DMS 273 (cell line): ENCODE measurements around the gene UTF1.

Experiments used
- DNase-seq: peaks from one replicate; lab custom pipeline; 2025; ENCODE audit not compliant: unreplicated experiment; lab: John Stamatoyannopoulos, UW

Gene UTF1

DNA sequence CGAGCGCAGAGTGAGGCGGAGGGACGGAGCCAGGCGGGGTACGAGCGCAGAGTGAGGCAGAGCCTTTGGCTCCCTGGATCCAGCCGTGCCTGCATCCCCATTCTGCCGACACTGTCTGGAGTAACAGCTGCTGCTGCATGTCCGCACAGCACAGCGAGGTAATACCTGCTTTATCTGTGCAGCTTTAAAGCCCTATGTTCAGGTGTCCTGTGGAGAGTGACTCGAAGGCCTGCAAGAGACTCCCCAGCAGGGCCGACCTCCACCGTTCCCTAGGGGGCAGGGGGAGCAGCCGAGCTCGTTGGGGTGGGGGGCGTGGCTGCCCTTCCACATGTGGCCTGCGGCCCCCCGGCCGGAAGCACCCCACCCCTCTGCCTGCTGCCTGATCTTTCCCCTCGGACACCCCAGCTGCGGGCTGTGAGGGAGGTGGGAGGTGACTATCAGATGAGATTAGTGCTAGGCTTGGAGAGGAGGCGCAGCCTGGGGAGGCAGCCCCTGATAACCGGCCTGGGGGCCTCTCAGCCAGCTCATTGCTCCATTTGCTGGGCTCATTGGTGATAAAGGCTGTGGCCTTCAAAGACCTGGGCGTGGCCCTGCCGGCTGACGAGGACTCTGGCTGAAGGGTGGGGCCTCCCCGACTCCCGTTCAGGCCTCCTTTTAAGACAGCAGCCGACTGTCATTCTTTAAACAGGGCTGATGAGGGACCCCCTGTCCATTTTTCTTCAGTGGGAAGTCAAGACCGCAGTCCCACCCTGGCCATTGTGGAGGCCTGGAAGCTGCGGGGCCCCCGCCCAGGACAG lies 15.6 kb downstream of the UTF1 start:
- DNase-seq: no peak

DNA sequence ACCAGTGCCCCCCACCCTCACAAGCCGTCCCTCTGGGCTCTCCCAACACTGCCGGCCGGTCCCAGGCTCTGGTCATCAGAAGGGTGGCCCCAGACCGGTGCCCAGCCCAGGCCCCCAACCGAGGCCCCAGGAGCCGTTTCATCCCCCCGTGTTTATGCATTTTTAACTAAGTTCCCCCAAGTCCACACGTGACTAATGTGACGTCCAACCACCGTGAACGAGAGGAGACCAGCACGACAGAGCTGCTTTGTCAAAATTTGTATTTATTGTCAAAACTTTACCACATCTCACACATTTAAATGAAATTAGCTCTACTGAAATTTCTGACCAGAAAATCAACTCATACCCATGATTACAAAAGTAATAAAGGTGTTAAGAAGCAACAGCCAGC lies 16.2 kb downstream of the UTF1 start:
- DNase-seq: no peak

DNA sequence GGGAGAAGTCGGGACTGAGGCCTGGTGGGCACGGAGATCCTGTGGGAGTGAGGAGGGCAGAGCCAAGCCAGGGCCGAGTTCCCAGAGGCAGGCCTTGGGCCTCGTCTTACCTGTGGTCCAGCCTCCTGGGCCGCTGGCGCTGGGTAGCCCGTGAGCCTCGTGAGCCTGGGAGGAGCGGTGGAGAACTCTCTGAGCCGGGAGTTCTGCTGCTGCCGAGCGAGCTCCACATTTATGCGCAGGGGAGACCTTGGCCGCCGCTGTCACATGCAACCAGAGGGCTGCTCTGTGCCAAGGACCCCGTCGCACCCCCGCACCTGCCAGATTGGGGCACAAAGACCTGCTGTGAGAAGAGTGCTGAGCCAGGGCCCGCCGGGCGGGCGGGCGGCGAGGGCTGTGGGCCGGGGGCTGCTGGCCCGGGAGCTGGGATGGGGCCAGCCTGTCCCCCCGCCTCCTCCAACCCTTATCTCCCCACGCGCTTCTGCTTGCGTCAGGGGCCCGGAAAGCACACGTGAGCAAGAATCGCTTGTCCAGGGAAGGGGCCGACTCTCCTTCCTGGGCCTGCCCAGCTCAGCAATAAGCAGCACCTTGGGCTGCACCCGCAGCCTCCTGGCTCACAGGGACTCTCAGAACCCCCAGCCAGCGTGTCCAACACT lies 17.8 kb downstream of the UTF1 start:
- DNase-seq: no peak

DNA sequence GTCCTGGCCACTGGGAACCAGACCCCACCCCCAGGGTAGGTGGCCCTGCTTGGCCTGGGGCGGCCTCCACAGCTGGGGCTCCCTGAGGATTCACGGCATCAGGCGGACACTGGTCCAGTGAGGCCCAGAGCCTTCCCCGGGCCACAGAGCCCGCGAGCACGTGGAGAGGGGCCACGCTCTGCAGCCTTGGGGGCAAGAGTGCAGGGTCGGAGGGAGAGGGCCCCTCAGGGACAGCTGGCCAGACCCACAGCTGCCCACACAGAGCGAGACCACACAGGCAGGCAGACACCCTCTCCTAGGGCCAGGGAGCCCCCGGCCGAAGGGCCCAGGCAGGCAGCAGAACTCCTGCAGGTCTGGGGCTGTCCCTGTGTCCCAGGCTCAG lies 18.3 kb downstream of the UTF1 start:
- no peak for DNase-seq

DNA sequence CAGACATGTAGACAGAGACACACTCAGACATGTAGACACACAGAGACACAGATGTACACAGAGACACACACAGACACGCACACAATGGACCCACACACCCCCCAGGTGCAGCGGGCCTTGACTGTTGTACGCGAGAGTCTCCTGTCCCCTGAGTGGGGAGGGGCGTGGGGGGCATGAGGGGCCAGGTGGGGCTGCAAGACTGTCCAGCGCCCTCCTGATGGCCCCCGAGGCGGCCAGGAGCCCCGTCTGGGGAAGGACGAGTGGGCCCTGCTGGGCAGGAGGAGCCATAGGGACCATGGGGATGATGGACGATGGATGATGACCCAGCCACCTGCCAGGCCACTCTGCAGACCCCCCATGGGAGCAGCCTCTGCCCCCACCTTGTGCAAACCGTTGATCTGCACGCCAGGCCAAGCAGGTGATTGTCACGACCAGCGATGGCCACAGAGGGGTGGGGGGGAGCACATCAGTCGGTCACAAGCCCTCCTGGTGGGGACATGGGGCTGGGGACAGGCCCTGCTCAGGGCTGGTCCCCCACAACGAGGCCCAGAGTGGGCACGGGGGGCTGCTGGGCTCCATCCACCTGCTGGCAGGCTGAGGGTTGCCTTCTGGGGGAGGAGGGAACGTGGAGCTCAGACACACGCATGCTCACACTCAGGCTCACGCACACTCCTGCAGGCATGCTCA lies 19.2 kb downstream of the UTF1 start:
- DNase-seq: no peak

DNA sequence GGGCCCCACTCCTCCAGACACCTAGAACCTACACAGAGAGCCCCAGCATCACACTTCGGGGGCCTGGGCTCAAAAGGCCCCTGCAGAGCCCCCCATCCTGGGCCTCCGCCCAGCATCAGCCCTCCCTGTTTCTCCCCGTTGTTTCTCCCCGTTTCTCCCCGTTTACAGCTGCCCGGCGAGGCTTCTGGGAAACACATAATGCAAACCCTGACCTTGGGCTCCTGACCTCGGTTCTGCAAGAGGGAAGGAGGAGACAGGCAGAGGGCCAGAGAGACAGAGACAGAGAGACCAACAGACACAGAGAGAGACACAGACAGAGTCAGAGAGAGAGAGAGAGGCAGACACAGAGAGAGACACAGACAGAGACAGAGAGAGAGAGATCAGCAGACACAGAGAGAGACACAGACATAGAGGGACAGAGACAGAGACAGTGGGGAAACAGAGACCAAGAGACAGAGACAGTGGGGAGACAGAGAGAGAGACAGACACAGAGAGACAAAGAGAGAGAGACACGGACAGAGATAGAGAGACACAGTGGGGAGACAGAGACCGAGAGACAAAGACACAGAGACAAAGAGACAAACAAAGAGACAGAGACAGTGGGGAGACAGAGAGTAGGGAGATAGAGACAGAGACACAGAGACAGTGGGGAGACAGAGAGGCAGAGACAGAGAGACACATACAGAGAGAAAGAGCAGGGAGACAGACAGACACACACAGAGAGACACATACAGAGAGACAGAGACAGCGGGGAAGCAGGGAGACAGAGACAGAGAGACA lies 20.1 kb downstream of the UTF1 start:
- DNase-seq: no peak

DNA sequence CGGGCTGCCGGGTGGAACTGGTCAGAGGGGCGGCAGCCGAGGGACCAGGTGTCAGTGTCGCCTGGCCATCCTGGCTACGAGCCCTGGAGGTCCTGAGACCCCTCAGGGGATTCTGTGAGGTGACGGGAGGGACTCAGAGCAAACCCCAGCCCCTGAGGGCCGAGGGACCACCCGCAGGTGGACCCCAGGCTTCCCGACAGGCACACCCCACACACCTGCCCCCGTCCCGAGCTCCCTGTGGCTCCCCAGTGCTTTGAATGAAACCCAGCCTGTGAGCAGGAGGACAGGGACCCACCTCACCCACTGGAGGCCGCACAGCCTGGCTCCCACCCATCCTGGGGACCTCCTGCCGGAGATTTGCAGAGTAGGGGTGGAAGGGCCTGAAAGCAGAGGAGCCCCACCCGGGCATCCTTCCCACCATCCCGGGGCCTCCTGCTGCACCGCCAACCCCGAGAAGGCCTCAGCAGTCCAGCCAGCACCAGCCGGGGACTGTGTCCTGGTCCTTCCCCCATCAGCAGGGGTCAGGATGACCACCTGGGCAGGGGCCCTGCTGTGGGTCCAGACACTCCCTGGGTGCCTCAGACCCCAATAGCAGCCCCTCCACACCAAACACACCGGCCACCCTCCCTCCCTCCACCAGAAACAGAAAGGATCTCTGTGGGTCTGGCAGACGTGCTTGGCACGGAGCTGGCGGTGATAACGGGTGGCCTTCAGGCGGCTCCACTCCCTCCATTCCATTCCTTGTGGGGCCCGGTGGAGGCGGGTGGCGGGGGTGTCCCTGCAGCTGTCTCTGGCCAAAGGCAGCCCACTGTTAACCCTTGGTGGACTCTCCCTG lies 21.6 kb downstream of the UTF1 start:
- no peak for DNase-seq

DNA sequence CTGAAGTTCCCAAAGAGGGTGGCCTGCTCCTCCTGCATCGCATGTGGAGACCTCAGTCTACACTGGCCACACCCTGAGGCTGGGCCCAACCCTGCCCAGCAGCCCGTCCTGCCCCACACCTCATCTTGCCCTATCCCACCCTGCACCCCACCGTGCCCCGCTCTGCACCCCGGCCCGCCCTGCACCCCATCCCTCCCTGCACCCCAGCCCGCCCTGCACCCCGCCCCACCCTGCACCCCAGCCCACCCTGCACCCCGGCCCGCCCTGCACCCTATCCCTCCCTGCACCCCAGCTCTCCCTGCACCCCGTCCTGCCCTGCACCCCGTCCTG lies 22.2 kb downstream of the UTF1 start:
- DNase-seq: no peak

DNA sequence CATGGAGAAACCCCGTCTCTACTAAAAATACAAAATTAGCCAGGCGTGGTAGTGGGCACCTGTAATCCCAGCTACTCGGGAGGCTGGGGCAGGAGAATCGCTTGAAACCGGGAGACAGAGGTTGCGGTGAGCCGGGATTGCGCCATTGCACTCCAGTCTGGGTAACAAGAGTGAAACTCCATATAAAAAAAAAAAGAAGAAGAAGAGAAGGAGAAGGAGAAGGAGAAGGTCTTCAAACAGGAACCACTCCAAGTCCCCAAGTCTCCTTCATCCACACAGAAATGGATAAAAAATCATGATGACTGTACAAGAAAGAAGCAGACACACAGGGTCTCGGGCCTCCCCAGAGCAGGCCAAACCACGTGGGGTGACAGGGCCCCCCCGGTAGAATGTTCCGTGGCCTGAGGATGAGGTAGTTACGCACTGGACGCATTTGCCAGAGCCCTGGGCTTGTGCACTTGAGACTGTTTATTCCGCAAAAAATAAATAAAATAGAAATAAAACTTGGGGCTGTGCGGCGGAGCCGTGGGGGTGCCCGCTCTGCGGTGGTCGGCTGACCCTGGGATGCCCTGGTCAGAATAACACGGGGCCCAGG lies 23.4 kb downstream of the UTF1 start:
- no peak for DNase-seq

DNA sequence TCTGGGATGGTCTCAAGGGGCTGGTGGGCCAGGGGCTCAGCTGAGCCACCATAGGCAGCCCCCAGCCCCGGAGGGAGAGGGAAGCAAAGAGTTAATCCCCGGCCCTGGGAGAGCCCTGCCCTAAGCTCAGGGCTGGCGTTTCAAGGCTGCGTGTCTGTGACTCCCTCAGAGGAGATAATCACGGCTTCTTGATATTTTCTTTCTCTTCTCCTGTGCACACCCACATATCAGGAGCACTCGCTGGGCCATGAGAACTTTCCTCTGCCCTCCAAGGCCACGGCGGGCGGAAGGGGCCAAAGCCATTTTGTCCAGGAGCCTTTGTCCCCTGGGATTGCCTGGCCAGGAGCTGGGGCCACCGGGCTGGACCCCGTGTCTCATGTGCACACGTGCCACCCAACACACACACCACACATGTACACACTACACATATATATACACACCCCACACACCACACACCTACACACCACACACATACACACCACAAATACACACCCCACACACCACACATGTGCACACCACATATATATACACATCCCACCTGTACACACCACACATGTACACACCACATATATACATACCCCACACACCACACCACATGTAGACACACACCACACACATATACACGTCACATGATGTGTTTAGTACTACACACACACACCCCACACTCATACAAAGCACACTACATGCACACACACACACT lies 24.6 kb downstream of the UTF1 start:
- no peak for DNase-seq

DNA sequence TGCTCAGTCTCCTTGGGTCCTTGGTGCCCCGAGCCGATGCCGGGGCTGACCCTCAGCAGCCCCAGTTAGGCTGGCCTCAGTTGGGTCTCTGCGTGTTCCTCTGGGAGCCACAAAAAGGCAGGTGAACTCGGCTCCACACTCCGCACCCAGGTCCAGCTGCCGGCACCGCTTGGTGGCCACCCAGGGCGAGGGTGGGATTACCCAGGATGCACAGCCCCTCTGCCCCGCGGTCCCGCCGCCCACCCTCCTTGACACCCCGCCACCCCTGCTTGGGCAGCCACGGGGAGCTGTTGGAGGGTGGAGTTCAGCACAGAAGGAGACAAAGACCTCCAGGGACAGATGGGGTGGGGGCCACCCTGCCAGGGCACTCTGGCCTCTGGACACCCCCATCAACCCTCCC lies 25.3 kb downstream of the UTF1 start:
- no peak for DNase-seq

DNA sequence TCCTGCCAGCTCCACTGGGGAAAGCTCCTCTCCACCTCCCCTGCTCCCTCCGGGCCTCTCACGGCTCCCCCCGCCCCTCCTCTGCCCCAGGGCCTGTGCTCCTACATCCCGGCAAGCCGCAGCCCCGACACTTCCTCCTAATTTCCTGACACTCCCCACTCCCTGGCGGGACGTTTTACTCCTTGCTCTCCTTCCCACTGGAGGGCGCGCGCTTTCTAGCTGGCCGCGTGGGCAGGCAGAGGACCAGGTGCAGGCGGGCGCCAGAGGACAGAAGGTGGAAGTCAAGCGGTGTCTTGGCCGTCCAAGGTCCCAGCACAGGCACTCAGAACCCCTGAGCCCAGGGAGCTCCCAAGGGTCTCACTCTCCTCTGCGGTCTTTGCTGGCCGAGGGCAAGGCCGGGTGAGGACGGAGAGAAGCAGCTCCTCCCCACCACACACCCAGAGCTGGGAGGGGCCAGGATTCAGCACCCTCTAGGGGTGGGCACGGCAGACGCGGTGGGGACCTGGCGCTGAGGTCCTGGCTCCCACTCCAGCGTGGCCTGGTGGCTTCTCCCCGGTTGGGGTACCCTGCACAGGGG lies 27.6 kb downstream of the UTF1 start:
- peak; percentile 66 for DNase-seq

DNA sequence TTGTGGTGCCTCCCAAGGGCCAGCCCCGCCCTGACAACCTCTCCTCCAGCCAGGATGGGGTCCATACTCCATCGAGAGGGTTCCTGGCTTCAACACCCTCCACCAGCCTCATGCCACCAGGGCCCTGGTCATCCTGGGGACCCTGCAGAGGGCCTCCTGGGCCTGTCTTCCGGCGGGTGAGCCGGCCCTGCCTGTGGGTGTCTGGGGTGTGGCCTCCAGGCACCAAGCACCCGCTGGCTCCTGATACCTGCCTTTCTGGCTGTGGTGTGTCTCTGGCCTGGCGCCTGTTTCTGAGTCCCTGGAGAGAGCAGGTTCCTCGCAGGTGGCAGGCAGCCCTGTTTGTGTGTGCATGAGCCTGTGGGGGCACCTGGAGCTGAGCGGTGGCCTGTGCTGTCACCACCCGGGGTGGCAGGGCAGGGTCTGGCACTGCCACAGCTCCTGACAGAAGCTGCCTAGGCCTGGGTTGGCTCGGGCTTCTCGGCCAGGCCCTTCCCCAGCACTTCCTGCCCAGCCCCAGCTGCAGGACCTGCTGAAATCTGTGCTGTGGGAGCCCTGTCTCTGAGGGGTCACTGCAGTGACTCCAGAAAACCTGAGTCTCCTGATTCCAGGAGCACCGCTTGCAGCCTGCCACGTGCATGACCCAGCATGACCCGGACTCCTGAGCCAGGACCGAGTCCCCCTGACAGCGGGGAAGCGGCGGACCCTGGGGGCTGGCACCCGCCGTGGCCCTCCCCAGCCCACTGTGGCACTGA lies 28.2 kb downstream of the UTF1 start:
- DNase-seq: no peak

DNA sequence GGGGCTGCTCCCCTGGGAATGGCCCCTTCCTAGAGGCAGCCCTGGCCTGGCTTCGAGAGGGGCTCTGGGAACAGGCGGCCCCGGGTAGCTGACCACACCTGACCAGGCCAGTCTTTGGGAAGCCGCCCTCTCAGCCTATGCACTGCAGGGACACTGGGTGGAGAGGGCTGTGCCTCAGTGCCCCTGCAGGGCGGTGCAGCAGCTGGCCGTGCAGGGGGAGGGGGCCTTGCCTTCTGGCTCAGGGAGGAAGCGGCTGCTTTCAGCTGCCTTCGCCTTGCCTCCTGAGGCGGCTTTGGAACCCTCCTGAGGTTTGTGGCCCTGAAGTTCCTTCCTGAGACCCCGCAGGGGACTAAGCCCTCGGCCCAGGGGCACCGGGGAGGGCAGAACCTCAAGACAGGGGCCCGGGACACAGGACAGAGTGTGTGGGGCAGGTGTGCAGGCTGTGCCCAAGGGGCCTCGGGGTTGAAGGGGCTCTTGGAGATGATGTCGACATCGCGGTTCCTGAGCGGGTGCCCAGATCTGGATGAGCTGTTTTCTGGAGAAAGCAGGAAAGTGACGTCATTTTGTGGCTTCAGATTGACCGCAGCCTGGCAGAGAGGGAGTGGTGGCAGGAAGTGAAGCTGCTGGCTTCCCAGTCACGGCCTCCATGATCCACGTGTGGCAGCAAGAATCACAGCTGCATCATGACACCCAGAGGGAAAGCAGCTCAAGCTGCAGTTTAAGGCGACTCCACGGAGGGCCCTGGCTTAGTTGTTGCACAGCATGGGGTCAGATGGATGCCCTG lies 29.0 kb downstream of the UTF1 start:
- peak; percentile 25 for DNase-seq

DNA sequence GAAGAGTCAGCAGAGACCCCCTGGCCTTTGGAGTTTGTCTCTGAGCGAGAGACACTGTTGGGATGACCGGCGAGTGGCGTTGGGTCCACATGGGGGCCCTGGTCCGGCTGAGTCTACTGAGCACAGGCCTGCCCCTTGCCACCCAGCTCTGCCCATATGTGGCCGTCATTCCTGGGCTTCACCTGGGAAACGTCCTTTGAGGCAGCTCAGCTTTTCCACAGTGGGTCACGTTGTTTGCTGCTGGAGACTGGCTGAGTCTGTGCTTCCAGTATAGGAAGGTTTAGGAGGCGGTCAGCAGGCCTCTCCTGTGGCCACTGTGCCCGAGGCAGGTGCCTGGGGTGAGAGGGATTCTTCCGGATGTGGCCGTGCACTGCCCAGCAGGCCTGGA lies 29.6 kb downstream of the UTF1 start:
- DNase-seq: no peak

DNA sequence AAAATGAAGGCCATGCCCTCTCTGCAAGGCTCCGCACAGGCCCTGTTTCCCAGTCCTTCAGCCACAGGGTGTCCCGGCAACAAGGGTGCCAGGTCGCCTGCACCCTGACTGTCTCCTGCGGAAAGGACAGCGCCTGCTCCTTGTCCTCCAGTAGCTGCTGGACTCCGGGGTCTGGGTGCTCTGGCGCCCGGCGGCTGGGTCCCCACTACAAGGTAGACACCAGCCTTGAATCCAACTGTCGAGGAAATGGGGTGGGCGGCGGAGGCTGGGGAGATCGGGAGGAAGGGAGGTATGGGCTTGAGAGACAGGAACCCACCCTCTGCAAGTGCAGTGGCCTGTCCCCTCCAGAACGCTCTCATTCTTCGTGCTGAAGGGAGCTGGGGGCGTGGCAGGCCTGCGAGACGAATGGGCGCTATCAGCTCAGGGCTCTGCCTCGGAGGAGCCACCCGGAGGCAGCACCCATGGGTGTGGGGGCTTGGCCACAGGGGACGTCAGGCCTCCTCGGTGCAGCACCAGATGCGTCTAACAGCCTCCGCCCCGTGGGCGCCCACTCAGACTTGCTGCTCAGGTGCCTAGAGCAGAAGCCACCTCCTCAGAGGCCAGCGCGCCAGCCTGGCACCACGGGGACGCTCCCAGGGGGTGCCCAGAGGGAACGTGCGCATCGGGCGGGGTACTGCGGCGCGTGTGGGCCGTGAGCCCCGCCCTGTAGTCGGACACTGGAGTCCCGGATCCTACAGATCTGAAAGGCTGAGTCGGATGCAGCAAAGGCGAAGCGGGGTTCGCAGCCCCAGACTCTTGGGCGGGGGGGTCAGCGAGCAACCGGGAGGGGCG lies 31.1 kb downstream of the UTF1 start:
- peak; percentile 60 for DNase-seq

DNA sequence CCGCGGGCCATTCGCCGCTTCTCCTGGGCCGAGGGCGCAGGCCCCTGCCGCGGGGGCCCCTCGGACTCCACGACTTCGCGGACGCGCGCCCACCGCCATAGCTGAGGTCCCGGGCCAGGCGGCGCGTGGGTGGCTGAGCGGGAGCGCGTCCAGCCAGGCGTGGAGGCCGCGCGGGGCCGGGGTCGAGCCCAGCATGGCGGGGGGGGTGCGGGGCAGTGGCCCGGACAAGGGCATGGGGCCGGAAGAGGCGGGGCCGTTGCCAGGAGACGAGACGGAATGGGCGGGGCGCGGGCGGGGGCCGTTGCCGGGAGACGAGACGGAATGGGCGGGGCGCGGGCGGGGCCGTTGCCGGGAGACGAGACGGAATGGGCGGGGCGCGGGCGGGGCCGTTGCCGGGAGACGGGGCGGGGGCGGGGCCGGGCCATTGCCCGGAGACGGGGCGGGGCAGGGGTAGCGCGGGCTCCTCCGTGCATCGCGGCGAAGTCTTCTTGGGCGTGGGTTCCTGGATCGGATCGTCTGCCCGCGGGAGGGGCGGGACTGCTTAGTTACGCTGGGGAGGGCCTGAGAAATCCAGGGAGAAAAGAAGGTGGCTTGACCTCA lies 31.8 kb downstream of the UTF1 start:
- DNase-seq: peak; percentile 77
